ENCODE measurements around the gene ST8SIA6.

The ST8SIA6 gene

DNA sequence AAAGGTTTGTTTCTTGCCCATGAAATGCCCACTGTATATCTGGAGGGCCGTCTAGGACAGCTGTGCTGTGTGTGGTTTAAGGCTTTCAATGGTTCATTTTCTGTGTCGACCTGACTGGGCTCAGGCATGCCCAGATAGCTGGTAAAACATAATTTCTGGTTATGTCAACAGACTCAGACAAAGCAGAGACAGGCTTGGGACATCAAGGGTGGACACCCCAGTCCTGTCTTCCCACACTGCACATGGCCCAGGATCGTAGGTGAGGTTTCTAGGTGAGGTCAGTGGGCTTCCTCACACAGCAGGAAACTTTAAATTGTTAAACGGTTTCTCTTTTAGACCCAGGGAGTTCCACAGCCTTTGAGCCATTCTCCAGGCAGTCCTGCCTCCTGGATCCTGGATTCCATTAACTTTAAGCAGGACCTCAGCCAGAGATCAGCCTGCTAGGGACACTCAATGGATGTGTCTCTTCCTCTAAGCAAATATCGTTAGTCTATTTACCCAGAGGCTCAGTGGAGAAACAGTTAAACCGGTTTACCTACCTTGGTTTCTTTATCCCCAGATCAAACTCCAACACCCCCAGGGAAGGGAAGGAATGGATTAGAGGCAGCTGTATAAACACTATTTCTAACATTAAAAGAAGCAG is 66.4 kb downstream of the ST8SIA6 start:
- DNase-seq (ENCODE audit: low spot score), result no peak
- no peak for FAIRE-seq

DNA sequence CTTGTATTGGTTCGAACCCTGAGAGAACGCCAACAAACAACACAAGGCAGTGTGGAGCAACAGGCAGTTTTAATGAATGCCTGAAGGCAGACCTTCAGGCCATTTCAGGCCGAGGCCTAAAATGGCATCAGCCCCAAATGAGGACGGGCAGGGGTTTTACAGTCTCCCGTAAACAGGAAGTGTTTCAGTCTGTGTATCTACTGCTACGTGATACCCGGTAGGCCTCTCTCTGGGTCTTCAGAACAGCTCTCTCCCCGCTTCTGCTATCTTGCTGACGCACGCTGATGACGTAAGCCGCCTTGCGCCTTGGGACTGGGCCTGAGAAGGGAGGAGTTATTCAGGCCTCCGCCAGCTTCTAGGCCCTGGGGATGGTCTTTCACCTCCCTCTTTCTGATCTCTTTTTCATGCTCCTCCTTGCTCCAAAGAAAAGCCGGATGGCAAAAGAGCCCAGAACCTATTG is 67.7 kb downstream of the ST8SIA6 start:
- FAIRE-seq, result no peak
- DNase-seq (ENCODE audit: low spot score), result no peak

DNA sequence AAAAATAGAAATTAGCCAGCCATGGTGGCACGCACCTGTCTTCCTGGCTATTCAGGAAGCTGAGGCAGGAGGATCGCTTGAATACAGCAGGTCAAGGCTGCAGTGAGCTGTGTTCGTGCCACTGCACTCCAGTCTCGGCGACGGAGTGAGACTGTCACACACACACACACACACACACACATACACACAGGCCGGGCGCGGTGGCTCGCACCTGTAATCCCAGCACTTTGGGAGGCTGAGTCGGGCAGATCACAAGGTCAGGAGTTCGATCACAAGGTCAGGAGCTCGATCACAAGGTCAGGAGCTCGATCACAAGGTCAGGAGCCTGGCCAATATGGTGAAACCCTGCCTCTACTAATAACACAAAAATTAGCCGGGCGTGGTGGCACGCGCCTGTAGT is 68.4 kb downstream of the ST8SIA6 start:
- FAIRE-seq (no peak), DNase-seq (ENCODE audit: low spot score) (no peak)

DNA sequence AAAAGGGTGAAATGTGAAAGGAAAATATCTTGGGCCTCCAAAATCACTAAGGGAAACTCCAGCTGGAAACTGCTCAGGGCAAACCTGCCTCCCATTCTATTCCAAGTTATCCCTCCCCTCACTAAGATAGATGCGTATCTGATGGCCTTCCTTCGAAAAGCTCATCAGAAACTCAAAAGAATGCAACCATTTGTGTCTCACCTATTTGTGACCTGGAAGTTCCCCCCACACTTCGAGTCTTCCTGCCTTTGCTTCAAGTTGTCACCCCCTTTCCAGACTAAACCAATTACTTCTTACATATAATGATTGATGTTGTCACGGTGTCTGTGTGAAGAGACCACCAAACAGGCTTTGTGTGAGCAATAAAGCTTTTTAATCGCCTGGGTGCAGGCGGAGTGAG is 69.3 kb downstream of the ST8SIA6 start:
- DNase-seq (ENCODE audit: low spot score) (no peak), FAIRE-seq (no peak)

DNA sequence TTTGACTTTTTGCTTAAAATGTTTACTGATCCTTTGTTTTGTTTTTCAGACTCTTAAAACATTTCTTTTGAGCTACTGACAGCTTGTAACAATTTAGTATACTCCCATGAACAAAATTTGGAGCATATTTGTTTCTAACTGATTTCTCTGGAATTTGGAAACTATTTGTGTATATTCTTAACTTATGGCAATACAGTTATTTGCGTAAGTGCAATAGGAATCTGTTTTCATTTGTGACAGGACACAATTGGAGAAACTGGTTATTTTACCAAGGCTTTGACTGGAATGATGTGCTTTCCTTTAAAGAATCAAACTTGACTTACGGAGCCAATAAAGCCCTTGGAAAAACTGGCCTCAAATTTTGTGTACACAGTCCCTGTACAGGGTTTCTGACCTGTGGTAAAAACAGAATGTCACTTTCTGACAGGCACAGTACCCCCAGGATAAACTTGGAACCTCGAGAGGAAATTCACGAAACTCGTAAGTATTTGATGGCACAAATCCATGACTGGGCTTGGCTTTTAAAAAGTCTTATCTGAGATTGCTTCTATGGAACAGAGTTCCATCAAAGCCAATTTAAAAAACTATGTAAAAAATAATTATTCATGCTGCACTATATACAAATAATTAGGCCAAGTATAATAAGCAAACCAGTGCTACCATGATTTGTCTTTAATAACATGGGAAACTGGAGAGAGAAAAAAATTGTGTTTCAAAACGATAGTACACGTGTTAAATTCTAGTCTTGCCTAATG is 70.4 kb downstream of the ST8SIA6 start:
- FAIRE-seq, result no peak
- DNase-seq (ENCODE audit: low spot score), result no peak

DNA sequence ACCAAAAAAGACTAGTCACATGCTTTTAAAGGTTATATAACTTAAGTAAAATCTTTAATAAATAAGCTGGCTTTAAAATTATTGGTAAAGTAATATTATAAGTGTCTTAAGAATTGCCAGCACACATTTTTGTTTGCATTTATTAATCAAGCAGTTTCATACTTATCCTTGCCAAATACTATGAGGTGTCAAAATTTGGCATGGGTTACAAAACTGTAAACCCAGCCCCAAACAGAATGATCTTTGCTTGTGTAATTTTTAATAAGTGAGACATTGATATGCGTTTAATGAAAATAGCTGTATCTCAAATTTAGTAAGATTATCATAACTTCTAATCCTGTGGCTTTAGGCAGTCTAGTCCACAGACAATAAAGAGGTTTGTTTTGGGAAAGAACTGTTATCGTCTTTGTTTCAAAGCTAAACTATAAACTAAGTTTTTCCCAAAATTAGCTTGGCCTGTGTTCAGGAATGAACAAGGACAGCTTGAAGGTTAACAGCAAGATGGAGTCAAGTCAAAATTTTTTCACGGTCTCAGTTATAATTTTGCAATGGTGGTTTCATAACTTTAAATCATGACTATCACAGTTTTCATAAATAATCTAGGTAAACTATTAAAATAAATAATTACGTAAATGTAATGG is 72.8 kb downstream of the ST8SIA6 start:
- no peak for DNase-seq (ENCODE audit: low spot score)
- FAIRE-seq, result no peak

DNA sequence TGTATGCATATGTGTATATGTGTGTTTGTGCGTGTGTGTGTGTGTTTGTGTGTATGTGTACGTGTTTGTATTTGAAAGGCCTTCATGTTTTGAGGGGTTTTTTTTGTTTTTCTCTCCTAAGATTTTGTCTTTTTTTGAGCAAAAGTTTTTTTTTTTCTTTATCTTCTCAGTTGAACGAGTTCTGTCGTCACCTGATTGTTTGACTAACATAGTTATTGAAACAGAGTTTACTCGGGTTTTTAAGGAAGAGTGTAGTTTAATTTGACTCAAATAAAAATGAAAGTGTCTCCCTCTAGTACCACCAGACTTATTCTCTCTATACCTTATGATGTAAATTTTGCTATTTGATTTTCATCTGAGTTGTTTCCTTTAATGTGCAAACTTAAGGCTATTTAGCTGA is 73.5 kb downstream of the ST8SIA6 start:
- FAIRE-seq (peak; percentile 96), DNase-seq (ENCODE audit: low spot score) (no peak)

DNA sequence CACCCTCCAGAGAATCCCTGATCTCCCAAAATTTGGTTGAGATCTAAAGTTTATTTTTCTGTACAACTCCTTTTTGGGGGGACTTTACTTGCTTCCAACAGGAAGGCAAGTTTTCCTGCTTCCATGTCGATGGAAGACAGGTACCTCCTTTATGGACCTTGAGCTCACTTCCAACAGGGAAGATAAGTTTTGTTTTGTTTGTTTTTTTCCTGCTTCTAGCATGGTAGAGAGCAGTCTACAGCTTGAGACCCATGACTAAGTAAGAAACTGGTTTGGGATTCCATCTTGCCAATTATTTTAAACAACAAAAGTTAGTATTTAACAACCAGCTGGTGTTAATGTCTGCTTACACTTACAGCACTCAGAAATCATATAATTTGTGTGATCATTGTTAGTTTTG is 74.4 kb downstream of the ST8SIA6 start:
- FAIRE-seq (no peak), DNase-seq (ENCODE audit: low spot score) (no peak)

DNA sequence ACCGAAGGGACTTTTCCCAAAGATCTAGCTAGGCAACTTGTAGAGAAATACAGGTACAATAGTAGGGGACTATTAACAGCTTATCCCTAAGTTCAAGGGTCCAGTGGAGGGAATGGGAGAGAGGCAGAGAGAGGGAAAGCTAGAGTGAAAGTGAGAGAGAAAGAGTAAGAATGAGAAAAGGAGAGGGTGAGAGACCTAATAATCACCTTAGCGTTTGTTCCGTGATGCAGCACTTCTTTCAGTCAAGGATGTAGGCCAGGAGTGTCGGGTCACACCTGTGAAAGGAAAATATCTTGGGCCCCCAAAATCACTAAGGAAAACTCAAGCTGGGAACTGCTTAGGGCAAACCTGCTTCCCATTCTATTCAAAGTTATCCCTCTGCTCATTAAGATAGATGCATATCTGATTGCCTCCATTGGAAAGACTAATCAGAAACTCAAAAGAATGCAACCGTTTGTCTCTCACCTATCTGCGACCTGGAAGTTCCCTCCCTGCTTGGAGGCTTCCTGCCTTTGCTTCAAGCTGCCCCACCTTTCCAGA is 75.2 kb downstream of the ST8SIA6 start:
- DNase-seq (ENCODE audit: low spot score), result no peak
- no peak for FAIRE-seq

DNA sequence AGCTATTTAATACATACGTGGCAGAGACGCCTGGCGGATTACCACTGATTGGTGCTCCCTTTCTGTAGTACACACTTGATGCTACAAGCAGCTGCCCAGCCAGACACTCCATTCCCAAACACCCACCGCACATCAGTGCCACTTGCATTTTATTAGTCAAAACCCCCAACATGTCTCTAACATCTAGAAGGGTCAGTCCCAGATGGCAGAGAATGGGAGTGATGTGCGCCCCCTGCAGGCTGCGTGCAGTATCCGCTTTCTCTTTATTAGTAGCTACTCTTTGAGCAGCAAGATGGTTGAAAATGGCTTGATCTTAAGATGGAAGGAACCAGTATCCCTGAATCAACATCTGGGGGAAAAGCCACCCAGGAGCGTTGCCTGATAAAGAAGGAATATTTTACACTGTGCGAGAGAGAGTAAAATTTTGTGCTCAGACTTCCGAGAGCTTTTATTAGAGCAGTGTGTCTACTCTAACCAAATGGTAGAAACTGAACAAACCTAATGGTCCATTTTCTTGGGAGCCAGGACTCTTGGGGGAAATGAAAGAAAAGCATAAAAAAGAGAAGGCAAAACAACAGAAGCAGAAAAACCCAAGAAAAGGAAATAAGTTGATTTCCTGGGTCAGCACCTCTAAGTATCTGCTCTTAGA is 78.3 kb downstream of the ST8SIA6 start:
- DNase-seq (ENCODE audit: low spot score) (peak; percentile 20), FAIRE-seq (peak; percentile 40)

DNA sequence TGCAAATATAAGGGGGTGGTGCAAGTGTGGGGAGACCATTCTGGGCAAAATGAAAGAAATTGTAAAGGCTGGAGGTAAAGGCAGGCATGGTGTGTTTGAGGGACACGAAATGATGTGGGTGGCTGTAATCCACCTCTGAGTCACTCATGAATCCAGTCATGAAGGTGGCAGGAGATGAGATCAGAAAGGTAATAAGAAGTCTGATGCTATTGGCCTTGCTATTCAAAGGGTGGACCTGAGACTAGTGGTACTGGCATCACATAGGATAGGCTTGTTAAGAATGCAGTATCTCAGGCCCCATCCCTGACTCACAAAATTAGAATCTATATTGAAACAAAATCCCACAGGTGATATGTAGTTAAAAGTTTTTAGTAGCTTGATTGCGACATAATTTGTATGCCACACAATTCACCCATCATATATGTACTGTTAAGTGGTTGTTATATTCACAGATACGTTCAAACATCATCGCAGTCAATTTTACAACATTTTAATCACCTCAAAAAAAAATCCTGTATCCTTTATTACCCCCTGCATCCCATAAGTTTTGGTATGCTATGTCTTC is 85.6 kb downstream of the ST8SIA6 start:
- DNase-seq (ENCODE audit: low spot score) (no peak), FAIRE-seq (no peak)

DNA sequence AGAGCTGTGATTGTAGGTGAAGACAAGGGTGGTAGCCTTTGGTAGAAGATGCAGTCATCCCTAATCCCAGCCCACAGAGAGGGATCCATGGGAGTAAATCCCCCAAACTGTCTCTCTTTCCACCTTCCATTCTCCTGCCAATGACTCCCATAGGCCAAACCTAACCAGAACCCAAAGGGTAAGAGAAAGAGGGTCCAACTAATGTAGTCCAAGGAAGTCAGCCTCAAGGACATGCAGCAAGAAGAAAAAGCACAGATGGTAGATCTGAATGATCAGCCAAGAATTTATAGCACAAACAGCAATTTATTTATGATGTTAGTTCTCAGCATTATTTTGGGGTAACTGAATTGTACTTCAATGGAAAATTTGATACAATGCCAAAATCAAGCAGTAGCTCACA is 87.7 kb downstream of the ST8SIA6 start:
- FAIRE-seq, result no peak
- no peak for DNase-seq (ENCODE audit: low spot score)

DNA sequence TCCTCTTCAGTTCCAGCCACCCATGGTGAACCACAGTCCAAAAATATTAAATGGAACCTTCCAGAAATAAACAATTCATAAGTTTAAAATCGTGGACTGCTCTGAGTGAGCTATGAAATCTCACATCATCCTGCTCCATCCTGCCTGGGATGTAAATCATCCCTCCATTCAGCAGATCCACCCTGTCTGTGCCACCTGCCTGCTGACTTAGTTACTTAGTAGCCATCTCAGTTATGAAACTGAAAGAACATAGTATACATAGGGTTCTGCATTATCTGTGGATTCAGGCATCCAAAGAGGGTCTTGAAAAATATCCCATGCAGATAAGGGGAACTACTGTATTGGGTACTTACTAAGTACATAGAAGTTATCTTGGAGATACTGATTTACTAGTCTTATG is 89.0 kb downstream of the ST8SIA6 start:
- FAIRE-seq (no peak), DNase-seq (ENCODE audit: low spot score) (no peak)

DNA sequence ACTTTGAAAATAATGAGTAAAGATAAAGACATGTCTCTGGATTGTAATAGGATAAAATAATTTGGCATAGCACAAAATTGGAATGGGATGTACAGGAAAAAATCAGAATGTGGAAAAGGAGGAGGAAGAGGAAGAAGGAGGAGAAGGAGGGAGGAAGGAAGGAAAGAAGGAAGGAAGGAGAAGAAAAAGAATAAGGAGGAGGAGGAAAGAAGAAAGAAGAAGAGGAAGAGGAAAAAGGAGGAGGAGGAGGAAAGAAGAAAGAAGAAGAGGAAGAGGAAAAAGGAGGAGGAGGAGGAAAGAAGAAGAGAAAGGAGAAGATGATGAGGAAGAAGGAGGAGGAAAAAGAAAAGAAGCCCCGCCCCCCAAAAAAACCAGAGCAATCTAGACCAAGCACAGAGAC is 95.9 kb downstream of the ST8SIA6 start:
- DNase-seq (ENCODE audit: low spot score) (no peak), FAIRE-seq (no peak)

DNA sequence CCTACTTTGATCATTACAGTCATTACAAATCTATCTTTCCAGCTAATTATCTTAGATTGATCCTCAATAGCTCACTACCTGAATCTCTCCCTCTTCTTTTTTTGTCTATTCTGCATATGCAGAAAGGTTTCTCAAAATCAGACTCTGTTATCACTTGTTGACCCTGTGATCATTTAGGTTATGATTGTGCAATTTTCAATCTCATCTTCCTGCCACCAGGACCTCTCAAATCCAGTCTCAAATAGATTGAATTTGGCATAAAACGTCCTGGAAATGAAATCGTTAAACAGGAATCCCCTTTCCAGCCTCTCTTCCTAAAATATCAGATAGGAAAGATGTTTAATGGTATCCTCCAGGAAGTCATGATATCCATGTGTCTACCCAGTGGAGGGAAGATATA is 96.6 kb downstream of the ST8SIA6 start:
- no peak for FAIRE-seq
- DNase-seq (ENCODE audit: low spot score), result no peak

DNA sequence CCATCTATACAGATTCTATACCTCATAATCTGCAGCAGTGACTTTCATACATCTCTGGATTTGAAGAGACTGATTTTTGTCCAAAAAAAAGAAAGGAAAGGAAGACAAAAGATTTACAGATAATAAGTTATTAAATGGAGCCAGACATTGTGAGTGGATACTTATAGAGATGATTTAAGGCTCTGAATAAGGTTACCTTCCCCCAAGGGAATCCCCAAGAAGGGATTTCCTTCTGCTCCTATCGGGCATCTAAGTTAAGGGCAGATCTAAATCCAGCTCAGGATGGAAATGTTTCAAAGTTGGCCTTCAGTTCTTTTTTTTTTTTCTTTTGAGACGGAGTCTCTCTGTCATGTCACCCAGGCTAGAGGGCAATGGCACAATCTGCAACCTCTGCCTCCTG is 97.6 kb downstream of the ST8SIA6 start:
- DNase-seq (ENCODE audit: low spot score) (no peak), FAIRE-seq (no peak)

DNA sequence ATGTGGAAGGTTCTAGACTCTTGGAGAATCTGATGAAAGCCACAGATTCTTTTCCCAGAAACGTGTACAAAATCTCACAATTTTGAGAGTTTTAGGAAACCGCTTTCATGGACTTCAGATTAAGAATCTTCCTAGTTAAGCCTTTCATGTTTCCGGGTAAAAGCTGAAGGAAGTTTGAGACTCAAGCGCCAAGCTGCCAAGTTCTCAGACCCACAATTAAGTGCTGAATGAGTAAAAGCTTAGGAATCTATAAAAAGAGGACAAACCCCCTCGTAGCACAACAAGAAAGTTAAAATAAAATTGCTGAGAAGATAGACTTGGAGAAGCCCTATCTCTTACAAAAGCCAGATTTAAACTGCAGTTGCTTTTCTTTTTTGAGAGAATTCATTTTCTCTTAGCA is 99.6 kb downstream of the ST8SIA6 start:
- FAIRE-seq, result no peak
- no peak for DNase-seq (ENCODE audit: low spot score)

DNA sequence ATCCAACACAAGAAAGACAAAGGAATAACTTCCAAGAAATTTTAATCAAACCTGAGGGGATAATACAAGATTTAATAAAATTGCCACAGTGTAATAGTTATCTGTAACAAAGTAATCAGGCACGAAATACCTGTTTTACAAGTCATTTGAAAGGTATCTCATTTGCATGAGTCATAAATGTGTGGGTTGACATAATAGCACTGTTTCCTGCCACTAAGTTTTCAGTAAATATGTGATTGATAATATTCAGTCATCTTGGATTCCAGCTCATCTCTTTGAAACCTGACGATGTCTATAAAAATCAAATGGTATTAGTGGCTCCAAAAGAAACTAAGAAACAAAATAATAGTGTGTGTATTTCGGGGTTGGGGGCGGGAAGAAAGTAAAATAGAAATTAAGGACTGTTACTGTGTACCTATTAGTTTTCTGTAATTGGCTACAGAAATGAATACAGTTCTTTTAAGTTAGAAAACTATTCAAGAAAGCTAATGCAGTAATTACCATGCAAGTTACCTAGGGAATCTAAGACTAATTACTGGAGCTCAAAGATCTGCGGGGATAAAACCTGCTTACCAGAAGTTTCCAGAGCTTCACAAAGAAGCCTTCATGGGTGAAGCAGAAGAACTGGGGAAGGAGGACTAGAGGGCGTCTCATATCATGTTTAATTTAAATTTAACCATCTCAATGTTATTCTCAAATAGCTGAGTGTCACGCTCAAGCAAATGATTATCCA is 100.7 kb downstream of the ST8SIA6 start:
- FAIRE-seq (no peak), DNase-seq (ENCODE audit: low spot score) (peak; percentile 27)

DNA sequence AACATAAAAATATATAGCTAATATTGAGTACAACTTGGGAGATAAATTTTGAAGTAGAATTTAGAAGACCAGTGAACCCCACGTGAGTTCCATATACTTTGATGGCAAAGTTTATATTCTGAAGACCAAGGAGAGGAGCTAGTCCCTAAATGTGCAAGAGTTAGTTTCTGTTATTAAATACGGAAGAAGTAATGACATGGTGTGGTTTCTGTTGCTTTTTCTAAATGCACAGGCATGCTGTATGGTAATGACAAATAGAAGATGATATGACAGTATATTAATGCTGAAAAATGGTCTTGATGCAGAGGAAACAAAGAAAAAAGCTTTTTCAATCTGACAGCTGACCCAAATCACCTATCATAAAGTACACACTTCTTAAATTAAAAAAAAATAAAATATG is 101.8 kb downstream of the ST8SIA6 start:
- FAIRE-seq, result no peak

DNA sequence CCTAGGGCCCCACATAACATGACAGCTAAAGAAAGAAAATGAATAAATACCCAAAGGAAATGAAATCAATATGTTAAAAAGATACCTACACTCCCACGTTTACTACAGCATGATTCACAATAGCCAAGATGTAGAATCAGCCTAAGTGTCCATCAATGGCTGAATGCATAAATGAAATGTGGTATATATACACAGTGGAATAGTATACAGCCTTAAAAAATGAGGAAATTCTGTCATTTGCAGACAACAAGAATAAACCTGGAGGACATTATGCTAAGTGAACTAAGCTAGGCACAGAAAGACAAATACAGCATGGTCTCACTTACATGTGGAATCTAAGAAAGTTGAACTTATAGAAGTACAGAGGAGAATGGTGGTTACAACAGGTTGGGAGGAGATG is 102.9 kb downstream of the ST8SIA6 start:
- DNase-seq (ENCODE audit: low spot score), result no peak
- FAIRE-seq, result no peak

More for the DNA sequence above, 101.8 kb downstream of the ST8SIA6 start:
- DNase-seq (ENCODE audit: low spot score), result no peak

DNA sequence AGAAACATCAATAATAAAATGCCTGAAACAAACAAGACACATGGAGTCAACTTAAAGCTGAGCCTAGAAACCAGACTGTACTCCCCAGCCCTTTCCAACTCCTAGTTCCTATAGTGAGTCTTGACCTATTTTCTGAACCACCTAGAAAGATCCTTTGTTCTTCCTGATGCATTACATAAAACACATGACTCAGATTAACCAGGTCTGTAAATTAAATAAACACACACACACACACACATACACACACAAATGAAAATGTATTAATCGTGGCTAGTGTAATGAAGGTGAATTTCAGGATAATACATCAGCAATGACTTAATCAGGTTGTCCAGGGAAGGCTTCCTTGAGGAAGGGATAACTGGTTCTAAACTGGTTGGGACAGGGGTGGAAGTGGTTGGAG is 104.7 kb downstream of the ST8SIA6 start:
- no peak for DNase-seq (ENCODE audit: low spot score)
- no peak for FAIRE-seq

Data from urothelium cell line (cell line).